ENCODE data around the gene SEC23IP.
A peak's percentile ranks its signal among the peaks of the same experiment; 100 is the strongest.
"Not testable (repeated sequence)": the region's sequence is repeated elsewhere in the genome, so short reads cannot be mapped to it uniquely, and the experiment has no call there.

The SEC23IP gene

GRCh38 chr10:119883901-119884611 lies 8.5 kb upstream of the SEC23IP start:
- not testable (repeated sequence) for DNase-seq

- DNase-seq = not testable (repeated sequence)
Observed at GRCh38 chr10:119886070-119886469, 6.5 kb upstream of the SEC23IP start.

GRCh38 chr10:119888715-119889114 lies 3.8 kb upstream of the SEC23IP start:
- DNase-seq = not testable (repeated sequence)

GRCh38 chr10:119889201-119889600 lies 3.3 kb upstream of the SEC23IP start:
- not testable (repeated sequence) for DNase-seq

GRCh38 chr10:119890307-119890706 lies 2.2 kb upstream of the SEC23IP start:
- not testable (repeated sequence) for DNase-seq

GRCh38 chr10:119891849-119892187 lies 712 bp upstream of the SEC23IP start:
- DNase-seq = not testable (repeated sequence)

- DNase-seq = no peak
Observed at GRCh38 chr10:119893074-119893473, 544 bp downstream of the SEC23IP start.

- DNase-seq = no peak
Observed at GRCh38 chr10:119893845-119894427, 1.4 kb downstream of the SEC23IP start.

- peak; percentile 84 for DNase-seq
Observed at GRCh38 chr10:119896061-119896655, 3.6 kb downstream of the SEC23IP start.

- peak; percentile 25 for DNase-seq
Observed at GRCh38 chr10:119896937-119897770, 4.6 kb downstream of the SEC23IP start.

- no peak for DNase-seq
Observed at GRCh38 chr10:119898577-119898976, 6.0 kb downstream of the SEC23IP start.

GRCh38 chr10:119903946-119904666 lies 11.6 kb downstream of the SEC23IP start:
- DNase-seq = no peak

GRCh38 chr10:119907695-119908094 lies 15.2 kb downstream of the SEC23IP start:
- not testable (repeated sequence) for DNase-seq

- peak; percentile 36 for DNase-seq
Observed at GRCh38 chr10:119908166-119908565, 15.6 kb downstream of the SEC23IP start.

GRCh38 chr10:119910689-119911088 lies 18.2 kb downstream of the SEC23IP start:
- DNase-seq = no peak

- DNase-seq = peak; percentile 5
Observed at GRCh38 chr10:119917777-119918176, 25.2 kb downstream of the SEC23IP start.

- no peak for DNase-seq
Observed at GRCh38 chr10:119919271-119919670, 26.7 kb downstream of the SEC23IP start.

GRCh38 chr10:119919826-119920225 lies 27.3 kb downstream of the SEC23IP start:
- no peak for DNase-seq

- DNase-seq = no peak
Observed at GRCh38 chr10:119928411-119928810, 35.9 kb downstream of the SEC23IP start.

- DNase-seq = no peak
Observed at GRCh38 chr10:119931871-119932270, 39.3 kb downstream of the SEC23IP start.

GRCh38 chr10:119932631-119933030 lies 40.1 kb downstream of the SEC23IP start:
- no peak for DNase-seq

GRCh38 chr10:119933179-119933578 lies 40.6 kb downstream of the SEC23IP start:
- peak; percentile 7 for DNase-seq

GRCh38 chr10:119940487-119940886 lies 48.0 kb downstream of the SEC23IP start:
- peak; percentile 41 for DNase-seq

Data from HCEC 1CT (cell line).